ENCODE measurements around the gene PNPO.

The PNPO gene

GRCh38 chr17:47949197-47949759 is 7.9 kb downstream of the PNPO start:
- peak; percentile 53 to 72 (median 55) for DNase-seq (ENCODE audit: low read depth in 3 of 3, low spot score in 1 of 3)

- no peak for DNase-seq (ENCODE audit: low read depth in 3 of 3, low spot score in 1 of 3)
Measured at GRCh38 chr17:47949946-47950345, 8.6 kb downstream of the PNPO start.

- no peak for DNase-seq (ENCODE audit: low read depth in 3 of 3, low spot score in 1 of 3)
Measured at GRCh38 chr17:47950448-47950847, 9.1 kb downstream of the PNPO start.

- DNase-seq (ENCODE audit: low read depth in 3 of 3, low spot score in 1 of 3): no peak
Measured at GRCh38 chr17:47952171-47953021, 11.0 kb downstream of the PNPO start.

GRCh38 chr17:47953909-47954308 is 12.5 kb downstream of the PNPO start:
- DNase-seq (ENCODE audit: low read depth in 3 of 3, low spot score in 1 of 3): no peak

GRCh38 chr17:47955497-47956461 is 14.4 kb downstream of the PNPO start:
- DNase-seq (ENCODE audit: low read depth in 3 of 3, low spot score in 1 of 3): no peak

DNA sequence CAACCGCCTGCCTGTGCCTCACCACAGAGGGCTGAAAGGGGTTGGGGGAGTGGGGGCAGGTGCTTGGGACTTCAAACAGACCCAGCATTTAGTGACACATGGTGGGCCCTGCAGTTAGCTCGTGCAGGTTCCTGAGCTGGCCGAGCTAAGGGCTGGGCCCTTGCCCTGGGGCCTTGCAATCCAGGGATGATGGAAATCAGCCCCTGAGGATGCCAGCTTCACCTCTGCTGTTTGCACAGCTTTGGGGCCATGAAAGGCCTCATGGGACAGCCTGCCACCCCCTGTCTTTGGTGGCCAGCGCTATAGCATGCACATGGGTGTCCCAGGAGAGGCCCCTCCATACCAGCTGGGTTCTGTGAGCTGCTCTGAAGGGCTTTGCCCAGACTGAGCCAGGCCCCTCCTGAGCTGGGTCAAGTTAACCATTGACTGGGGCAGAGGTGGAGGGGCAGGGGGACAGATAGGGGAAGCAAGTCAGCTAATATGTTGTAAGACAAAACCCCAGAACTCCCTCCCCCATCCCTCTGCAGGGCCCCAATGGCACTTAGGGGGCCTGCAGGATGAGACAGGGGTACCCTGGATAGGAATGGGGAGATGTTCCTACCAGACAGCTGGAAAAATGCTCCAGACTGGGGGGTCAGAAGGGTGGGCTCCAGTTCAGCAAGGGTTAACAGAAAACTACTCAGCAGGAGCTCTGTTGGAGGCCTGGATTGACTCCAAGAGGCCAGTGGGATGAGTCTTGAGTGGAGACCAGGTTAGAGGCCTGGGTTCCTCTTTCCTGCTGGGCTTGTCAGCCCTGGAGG is 15.6 kb downstream of the PNPO start:
- no peak for DNase-seq (ENCODE audit: low read depth in 3 of 3, low spot score in 1 of 3)

- DNase-seq (ENCODE audit: low read depth in 3 of 3, low spot score in 1 of 3): no peak
Measured at GRCh38 chr17:47957591-47958490, 16.5 kb downstream of the PNPO start, which contains the start of gene PRR15L. Gene PRR15L (minus strand): TSS chr17:47957883. CDS start chr17:47953234, 4,649 bp downstream.

GRCh38 chr17:47959825-47960655 is 18.7 kb downstream of the PNPO start:
- DNase-seq (ENCODE audit: low read depth in 3 of 3, low spot score in 1 of 3): no peak

DNA sequence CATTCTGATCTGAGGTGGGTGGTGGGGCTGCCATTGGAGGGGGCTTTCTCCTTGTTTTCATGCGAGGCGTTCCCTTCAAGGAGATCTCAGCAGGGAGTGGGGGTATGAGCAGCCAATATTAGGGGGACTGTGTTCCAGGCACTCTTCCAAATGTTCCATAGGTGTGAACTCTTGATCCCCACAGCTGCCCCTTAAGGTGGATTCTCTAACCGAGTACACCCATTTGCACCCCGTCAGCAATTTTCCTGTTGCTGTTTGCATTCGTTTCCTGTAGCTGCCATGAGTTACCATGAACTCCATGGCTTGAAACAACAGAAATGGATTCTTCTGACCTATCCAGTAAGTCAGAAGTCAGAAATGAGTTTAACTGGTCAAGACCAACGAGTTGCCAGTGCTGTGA is 20.0 kb downstream of the PNPO start:
- DNase-seq (ENCODE audit: low read depth in 3 of 3, low spot score in 1 of 3): no peak

DNA sequence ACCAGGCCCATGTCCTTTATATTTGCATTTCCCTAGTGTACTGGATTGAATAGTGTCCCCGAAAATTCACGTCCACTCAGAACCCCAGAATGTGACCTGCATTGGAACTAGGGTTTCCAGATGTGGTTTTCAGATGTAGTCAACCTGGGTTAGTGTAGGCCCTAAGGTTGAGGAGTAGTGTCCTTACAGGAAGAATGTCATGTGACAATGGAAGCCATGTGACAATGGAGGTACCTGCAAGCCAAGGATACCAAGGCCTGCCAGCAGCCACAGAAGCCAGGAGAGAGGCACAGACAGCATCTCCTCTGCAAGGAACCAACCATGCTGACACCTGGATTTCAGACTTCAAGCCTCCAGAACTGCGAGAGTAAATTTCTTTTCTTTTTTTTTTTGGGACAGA is 21.5 kb downstream of the PNPO start:
- no peak for DNase-seq (ENCODE audit: low read depth in 3 of 3, low spot score in 1 of 3)

DNA sequence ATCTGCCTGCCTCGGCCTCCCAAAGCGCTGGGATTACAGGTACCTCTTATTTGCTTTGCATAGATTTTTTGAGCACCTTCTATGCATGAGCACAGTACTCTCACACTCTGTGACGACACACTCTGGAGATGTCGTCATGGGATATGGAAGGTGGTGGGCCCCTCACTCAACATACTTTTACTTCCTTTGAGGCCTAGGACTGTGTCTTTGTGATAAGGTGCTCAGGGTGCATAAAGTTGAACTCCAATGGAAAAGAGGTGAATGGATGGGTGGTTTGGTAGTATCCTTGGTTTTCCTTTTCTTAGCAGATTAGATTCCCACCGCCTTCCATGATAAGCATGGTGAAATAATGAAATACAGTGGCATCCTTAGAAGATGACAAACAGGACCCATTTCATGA is 23.5 kb downstream of the PNPO start:
- DNase-seq (ENCODE audit: low read depth in 3 of 3, low spot score in 1 of 3): no peak

DNA sequence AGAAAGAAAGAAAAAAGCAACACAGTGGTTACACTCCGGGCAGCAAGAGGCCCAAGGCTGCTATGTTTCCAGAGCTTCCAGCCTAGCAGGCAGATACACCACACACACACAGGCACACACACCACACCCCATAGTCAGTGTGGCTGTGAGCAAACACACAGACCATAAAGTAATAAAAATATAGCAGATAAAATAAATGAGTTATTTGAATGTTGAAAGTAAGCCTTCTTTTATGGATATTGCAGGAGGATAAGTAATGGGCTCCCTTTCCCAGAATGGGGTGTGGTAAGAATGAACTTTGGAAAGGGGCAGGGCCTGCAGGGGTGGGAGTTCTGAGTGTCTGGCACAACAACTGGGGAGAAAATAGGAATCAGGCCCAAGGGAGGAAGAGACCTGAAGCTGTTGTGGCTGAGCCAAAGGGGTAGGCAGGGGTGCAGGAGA is 24.7 kb downstream of the PNPO start:
- no peak for DNase-seq (ENCODE audit: low read depth in 3 of 3, low spot score in 1 of 3)

DNA sequence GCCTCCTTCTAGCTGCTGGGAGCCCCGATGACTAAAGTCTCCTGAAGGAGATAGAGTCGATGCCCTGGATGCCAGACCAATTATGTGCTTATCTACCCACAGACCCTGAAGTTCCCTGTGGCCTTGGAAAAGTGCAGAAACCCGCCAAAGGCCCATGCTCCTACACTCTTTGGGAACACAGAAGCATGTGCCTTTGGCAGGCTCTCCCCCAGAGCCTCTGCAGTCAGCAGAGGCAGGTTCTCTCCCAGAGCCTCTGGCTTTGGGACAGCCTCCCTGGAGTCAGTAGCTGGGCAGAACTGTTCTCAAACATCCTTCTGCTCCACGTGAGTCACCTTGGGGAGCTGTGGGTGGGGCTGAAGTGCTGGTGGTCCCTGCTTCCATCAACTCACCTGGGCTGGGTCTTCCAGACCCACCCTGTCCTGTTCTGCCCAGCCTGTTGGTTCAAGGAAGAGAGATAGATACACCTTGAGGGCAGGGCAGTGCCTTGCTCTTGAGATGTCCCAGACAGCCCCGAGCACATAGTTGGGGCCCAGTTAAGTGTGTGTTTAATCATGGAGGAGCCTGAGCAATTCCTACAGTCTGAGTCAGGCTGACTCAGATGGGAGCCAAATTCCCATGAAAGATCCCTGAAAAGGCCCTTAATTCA is 26.4 kb downstream of the PNPO start:
- DNase-seq (ENCODE audit: low read depth in 3 of 3, low spot score in 1 of 3): no peak

GRCh38 chr17:47968836-47969235 is 27.5 kb downstream of the PNPO start:
- no peak for DNase-seq (ENCODE audit: low read depth in 3 of 3, low spot score in 1 of 3)

DNA sequence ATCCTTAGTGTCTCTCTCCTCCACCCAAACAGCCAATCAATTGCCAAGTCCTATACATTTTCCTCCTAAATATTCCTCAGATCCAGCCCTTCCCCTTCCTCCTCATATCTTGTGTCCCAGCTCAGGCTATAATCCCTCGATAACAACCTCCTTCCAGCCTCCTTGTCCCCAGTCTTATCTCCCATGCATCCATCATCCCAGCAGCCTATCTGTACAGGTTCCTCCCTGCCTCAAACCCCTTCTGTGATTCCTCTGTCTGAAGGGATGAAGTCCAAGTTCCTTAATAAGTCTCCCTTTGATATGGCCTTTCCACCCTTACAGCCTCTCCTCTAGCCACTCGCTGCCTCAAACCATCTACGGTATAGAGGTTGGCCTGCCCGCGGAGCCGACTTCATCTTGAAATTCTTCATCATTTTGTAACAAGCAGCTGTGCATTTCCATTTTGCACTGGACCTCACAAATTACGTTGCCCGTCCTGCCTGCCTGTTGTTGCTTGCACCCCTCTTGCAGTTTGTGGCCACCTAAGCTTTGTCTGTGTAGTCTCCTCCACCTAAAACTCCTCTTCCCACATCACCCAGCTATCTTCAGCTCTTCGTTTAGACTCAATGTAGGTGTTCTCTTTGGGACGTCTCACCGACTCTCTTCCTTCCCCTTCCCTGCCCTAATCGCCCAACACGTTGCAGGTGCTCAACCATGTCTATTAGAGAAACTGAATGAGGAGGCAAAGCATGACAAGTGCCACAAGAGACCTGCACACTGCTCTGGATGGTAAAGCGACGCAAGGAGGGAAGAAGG is 28.8 kb downstream of the PNPO start:
- DNase-seq (ENCODE audit: low read depth in 3 of 3, low spot score in 1 of 3): no peak

GRCh38 chr17:47970725-47971499 is 29.5 kb downstream of the PNPO start, which contains the start of gene CDK5RAP3:
Gene CDK5RAP3 (plus strand): TSS chr17:47971113. CDS start chr17:47971147, 34 bp downstream.
- peak; percentile 94 to 97 (median 96) for DNase-seq (ENCODE audit: low read depth in 3 of 3, low spot score in 1 of 3)

Measured in stimulated activated CD4-positive, alpha-beta T cell treated with anti-CD3 and anti-CD28 coated beads, TNF-alpha, amount 100 ng/mL, for 1 hour (primary cell).